ENCODE data around the gene ZNF768. TPM values are rescaled to one million over a fixed set of nuclear protein-coding genes. Genes with fewer than 3 reads are reported as not detected.

ZNF768 gene
- total RNA-seq, 1 experiment from 2014 or later: 48.8 TPM

- Histone ChIP-seq H3K4me1 (ENCODE audit: control insufficient read depth in 1 of 2, insufficient read depth in 2 of 2, low read length in 2 of 2) (peaks cover 0 to 7% of the 10 kb centered on the region in 2 experiments; a peak in 1 of 4 replicates), H3K9me2 (ENCODE audit: insufficient read depth) (no peaks in the 10 kb centered on the region), H3K9me3 (ENCODE audit: control insufficient read depth in 1 of 2, insufficient read depth in 1 of 2, low read depth in 1 of 2, low read length in 2 of 2) (no peaks in the 10 kb centered on the region), H3K27me3 (ENCODE audit: insufficient read depth, low read length) (no peaks in the 10 kb centered on the region), H3K36me3 (ENCODE audit: control insufficient read depth in 1 of 2, insufficient read depth in 2 of 2, low read length in 2 of 2) (no peaks in the 10 kb centered on the region), H3K79me2 (ENCODE audit: insufficient read depth, low read length) (no peaks in the 10 kb centered on the region), H3K4me2 (ENCODE audit: low read length) (no peak overlapping the region), H3K27ac (ENCODE audit: low read depth, low read length) (no peak overlapping the region), H4K20me1 (ENCODE audit: insufficient read depth) (no peaks in the 10 kb centered on the region), H3K4me3 (replicated peaks in 1 of 2; ENCODE audit: low read depth in 1 of 2, low read length in 2 of 2) (no peak overlapping the region), H2AFZ (ENCODE audit: low read depth, low read length, poor library complexity, severe bottlenecking) (no peak overlapping the region), H3K9ac (ENCODE audit: low read length) (no peak overlapping the region)
- ChIA-PET POLR2A (no interaction called here), CTCF (interaction anchor here (1.0 kb wide), 1 partner anchor 33 kb away, joined by 3 read pairs; no protein-coding TSS in a partner anchor), RAD21 (ENCODE audit: low non-redundant PET in 1 of 2, low total read pairs in 2 of 2, uncharacterized antibody in 2 of 2, unreplicated experiment in 2 of 2) (no interaction called here)
- intact Hi-C loops (cut with micrococcal nuclease): no loop called here
- DNase-seq (ENCODE audit: low read depth, low spot score): no peak
- no peak for TF ChIP-seq ATF3 (IDR thresholded peaks at IDR 0.05)
- no peak for TF ChIP-seq POLR2A (IDR thresholded peaks at IDR 0.05; ENCODE audit: borderline replicate concordance, extremely low read depth, insufficient read depth, insufficient read length)
- no peak for TF ChIP-seq SP1 (IDR thresholded peaks at IDR 0.05; ENCODE audit: low read depth)
- TF ChIP-seq EZH2phosphoT487 (IDR thresholded peaks at IDR 0.05; ENCODE audit: borderline replicate concordance): no peak
- no peak for TF ChIP-seq SRF (IDR thresholded peaks at IDR 0.05; ENCODE audit: low read depth)
- TF ChIP-seq CTCF (IDR thresholded peaks at IDR 0.05 in 2 of 3, conservative IDR thresholded peaks at IDR 0.05 in 1 of 3; ENCODE audit: borderline replicate concordance in 1 of 3, insufficient read depth in 1 of 3, low read depth in 2 of 3, low read length in 2 of 3): no peak
- no peak for TF ChIP-seq YY1 (IDR thresholded peaks at IDR 0.05; ENCODE audit: extremely low read depth, insufficient replicate concordance, low read depth, low read length)
- no peak for TF ChIP-seq FOSL1 (IDR thresholded peaks at IDR 0.05; ENCODE audit: low read depth)
- no peak for TF ChIP-seq SIN3A (IDR thresholded peaks at IDR 0.05; ENCODE audit: low read depth)
- no peak for TF ChIP-seq ZFX (IDR thresholded peaks at IDR 0.05)
- no peak for TF ChIP-seq EGR1 (IDR thresholded peaks at IDR 0.05; ENCODE audit: low read depth)
- BruUV-seq (replicated peaks): no TSS peak
- no peak for ATAC-seq
Measured at GRCh38 chr16:30565526-30565925, 39.2 kb upstream of the ZNF768 start.
